H1 (cell line): Measurements from ENCODE around the gene AQP10. TPM values are rescaled to one million over a fixed set of nuclear protein-coding genes. Genes with fewer than 3 reads are reported as not detected.

Experiments
- BACH1 ChIP-seq: IDR thresholded peaks from 2 replicates; pipeline ENCODE4 v1.6.1; 2012; ENCODE audit warnings: low read length, improper control_type of control experiment
- MAFK ChIP-seq: IDR thresholded peaks from 2 replicates; pipeline ENCODE4 v1.6.1; 2012; ENCODE audit warnings: low read depth, mild to moderate bottlenecking, improper control_type of control experiment, low read length
- RFX5 ChIP-seq: IDR thresholded peaks from 2 replicates; pipeline ENCODE4 v1.6.1; 2011; ENCODE audit warnings: low read depth, low read length, improper control_type of control experiment, borderline replicate concordance
- polyA plus RNA-seq, 7 experiments: library from polyadenylated mRNA; depleted of rRNA in 3 of 7; stranded (reverse) in 5 of 7; unstranded in 2 of 7; fragments of >200 nt in 5 of 7; fragments of 200-250 nt in 2 of 7; gene quantifications; 1 replicate in 5 of 7; 2 replicates in 1 of 7; 4 replicates in 1 of 7; pipeline versions ENCODE4 v1.2.1 to v1.2.3, GENCODE V29; 2011 to 2013; ENCODE audit warnings: missing spikeins in 2 of 7, mixed read lengths in 2 of 7
- total RNA-seq: library from RNA; stranded (reverse); fragmentation: NEBNext Ultra II Directional; extraction: Animal tissue kit (Norgen Biotek cat#: 25700); gene quantifications from 2 replicates; pipeline ENCODE4 v1.2.1, GENCODE V29; 2021

Gene AQP10
- total and polyA plus RNA-seq, 2 of the 8 experiments (the other 6 are each of a cell fraction or from before 2014, with no cell fraction given): not detected

DNA sequence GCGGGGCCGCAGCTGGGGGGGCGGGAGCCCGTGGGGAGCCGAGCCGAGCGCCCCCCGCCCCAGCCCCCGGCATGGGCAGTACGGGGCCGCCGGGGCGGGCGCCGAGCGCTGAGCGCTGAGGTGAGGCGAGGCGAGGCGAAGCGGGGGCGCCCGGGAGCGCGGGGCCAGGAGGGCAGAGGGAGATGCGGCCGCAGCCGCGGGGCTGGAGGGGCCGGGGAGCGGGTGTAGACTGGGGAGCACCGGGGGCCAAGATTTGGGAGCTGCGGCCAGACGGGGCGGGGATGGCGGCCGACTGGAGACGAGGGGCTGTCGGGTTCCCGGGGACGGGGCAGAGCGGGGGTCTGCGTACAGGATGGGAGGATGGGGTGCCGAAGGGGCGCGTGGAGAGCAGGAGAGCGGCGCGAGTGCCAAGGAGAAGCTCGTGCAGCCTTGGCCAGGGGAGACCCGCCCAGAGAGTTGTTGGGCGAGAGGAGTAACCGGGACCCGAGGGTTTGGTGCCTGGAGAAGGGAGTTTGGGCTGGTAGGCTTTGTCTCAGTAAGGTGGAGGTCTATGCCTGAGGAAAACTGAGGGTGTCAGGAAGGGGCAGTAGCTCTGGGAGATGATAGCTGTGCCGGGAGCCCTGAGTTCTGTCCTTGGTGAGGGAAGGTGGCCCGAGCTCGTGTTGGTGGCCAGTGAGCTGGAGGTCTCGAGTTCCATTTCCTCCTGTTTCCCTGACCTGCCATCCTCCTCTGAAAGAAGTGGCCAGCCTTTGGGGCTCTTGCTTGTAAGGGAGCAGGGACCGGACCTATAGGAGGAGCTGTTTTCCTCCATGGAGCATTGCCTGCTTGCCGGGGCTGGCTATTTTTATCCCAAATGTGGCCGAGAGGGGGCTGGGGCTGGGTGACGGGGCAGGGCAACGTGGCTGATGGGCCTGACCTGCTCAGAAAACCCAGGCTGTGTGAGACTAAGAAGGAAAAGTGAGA is 5.0 kb downstream of the AQP10 start (continued):
- TF ChIP-seq MAFK (no peak), RFX5 (no peak), BACH1 (no peak)
